Dendritic cell treated with granulocyte-macrophage colony-stimulating factor and Interleukin-4, amounts not matched to agents 40 ng/mL and 50 ng/mL, for 4 days (primary cell): ENCODE results near the gene LDLRAD3.

ENCODE experiments used
- H3K27ac Mint-ChIP-seq: one replicate; pipeline ENCODE4 v1.8.0; 2022; ENCODE audit warnings: mild to moderate bottlenecking, mixed read lengths
- H3K27me3 Mint-ChIP-seq: one replicate; pipeline ENCODE4 v1.8.0; 2022; ENCODE audit warnings: mild to moderate bottlenecking, mixed read lengths
- H3K36me3 Mint-ChIP-seq: one replicate; pipeline ENCODE4 v1.8.0; 2022; ENCODE audit warnings: low read depth, mixed read lengths
- H3K4me1 Mint-ChIP-seq: one replicate; pipeline ENCODE4 v1.8.0; 2022; ENCODE audit warnings: low read depth, mixed read lengths
- H3K4me3 Mint-ChIP-seq: one replicate; pipeline ENCODE4 v1.8.0; 2022; ENCODE audit warnings: mild to moderate bottlenecking, moderate library complexity, mixed read lengths
- H3K9me3 Mint-ChIP-seq: one replicate; pipeline ENCODE4 v1.8.0; 2022; ENCODE audit warnings: mixed read lengths
- intact Hi-C: fragments of 100-400 bp; cut with micrococcal nuclease; formaldehyde crosslinking; loops from one replicate; pipeline ENCODE4 v1.15.0; 2022

Gene LDLRAD3

DNA sequence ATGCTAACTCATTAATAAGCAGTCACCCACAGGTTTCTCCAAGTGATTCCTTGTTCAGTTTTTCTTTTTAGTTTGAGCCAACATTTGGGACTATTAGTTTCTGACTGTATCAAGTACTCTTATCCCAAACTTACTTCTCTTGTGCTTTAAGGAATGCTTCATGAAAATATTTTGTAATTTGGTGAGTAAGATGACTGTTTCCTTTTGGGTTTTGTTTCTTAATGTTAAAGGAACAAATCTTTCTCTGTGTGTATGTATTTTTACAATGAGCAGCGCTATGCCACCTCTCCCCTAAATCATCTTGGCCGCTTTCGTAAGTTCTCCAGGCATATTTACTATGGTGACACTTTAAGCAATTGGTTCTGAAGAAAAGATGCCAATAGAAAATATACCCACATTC is 72.4 kb downstream of the LDLRAD3 start:
- peaks cover 20% of the 10 kb centered on the region for H3K4me1 Mint-ChIP-seq
- intact Hi-C loops: no loop called here
- H3K4me3 Mint-ChIP-seq: no peak overlapping the region
- H3K36me3 Mint-ChIP-seq: no peaks in the 10 kb centered on the region
- no peaks in the 10 kb centered on the region for H3K9me3 Mint-ChIP-seq
- no peaks in the 10 kb centered on the region for H3K27me3 Mint-ChIP-seq
- no peak overlapping the region for H3K27ac Mint-ChIP-seq

DNA sequence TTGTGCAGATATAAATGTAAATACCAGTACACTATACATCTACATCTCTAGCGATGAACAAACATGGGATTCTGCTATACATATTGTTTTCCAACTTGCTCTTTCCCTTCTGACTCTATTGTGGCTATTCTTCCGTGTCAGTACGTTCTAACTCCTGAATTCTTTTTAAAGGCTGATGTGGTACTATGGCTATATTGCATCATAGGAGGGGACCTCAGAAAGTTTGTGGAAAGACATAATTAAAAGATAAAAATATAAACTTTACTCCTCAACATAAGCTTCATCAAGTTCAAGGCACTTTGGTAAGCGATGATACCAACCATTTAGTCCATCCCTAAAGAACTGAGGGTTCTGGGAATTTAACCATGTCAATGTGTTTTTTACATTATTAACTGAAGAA is 72.8 kb downstream of the LDLRAD3 start:
- intact Hi-C loops: no loop called here
- Mint-ChIP-seq H3K4me3 (no peak overlapping the region), H3K27me3 (no peaks in the 10 kb centered on the region), H3K36me3 (no peaks in the 10 kb centered on the region), H3K4me1 (peaks cover 20% of the 10 kb centered on the region), H3K9me3 (no peaks in the 10 kb centered on the region), H3K27ac (no peak overlapping the region)

DNA sequence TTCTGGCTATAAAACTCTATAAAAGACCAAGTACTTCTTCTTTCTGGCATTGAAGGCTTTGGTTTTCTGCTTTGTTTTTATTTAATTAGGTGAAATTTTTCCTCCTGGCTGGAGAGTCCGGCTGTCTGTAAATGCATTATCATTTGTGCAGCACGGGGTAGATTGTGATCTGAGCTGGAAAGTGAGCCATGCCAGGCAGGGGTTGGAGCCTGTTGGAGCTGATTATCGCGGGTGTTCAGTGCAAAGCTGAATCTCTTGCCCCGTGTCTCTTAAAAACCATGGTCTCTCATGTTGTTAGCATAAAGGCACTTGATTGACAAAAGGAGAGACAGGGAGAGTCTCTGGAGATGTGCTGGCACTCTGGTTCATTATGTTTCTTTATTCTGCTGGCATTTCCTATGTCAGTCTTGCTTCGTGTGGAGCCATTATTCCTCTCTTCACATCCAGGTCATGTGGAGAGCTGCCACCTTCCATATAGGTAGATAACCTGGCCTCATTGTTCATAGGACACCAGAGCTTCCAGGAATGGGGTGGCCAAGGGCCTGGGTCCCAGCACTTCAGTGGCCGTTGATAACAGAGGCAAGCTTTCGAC is 75.2 kb downstream of the LDLRAD3 start:
- Mint-ChIP-seq H3K27me3 (no peaks in the 10 kb centered on the region), H3K36me3 (no peaks in the 10 kb centered on the region), H3K27ac (no peak overlapping the region), H3K9me3 (no peaks in the 10 kb centered on the region), H3K4me1 (peaks cover 17% of the 10 kb centered on the region), H3K4me3 (no peak overlapping the region)
- intact Hi-C loops: no loop called here

DNA sequence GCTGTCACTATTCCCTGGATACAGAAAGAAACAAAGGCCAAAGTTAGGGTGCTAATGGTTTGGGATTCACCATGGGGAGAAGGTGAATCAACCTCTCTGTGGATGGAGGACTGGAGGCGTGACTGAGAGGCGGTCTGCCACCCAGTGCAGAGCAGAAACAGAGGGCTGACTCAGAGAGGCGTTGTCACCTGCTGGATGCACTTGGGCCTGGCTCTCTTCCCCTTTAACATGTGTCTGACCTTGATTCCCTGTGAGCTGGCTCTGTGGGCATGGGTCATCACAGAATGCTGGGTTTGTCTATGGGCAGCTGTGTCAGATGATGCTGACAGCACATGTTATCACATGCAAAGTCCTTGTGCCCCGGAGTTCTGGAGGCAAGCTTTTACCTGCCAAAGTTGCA is 75.9 kb downstream of the LDLRAD3 start:
- H3K36me3 Mint-ChIP-seq: no peaks in the 10 kb centered on the region
- no peaks in the 10 kb centered on the region for H3K27me3 Mint-ChIP-seq
- intact Hi-C loops: no loop called here
- no peak overlapping the region for H3K27ac Mint-ChIP-seq
- no peaks in the 10 kb centered on the region for H3K9me3 Mint-ChIP-seq
- peaks cover 11% of the 10 kb centered on the region for H3K4me1 Mint-ChIP-seq
- no peak overlapping the region for H3K4me3 Mint-ChIP-seq

DNA sequence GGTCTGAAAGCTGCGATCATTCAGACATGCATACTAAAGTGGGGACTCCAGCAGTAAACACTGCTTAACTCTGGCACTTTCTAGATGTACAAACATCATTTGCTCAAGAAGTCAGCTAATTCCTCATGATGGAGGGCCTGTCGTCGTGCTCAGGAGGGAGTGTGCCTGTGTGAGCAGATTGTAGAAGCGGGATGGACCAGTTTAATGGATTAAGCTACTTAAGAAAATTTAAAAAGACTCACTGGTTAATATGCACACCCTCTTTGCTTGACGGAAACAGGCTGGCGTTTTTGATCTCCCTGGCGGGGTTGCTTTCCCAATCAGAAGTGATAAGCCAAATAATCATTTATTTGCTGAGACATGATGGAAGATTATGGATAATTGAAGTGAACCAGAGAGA is 79.0 kb downstream of the LDLRAD3 start:
- intact Hi-C loops: no loop called here
- H3K9me3 Mint-ChIP-seq: no peaks in the 10 kb centered on the region
- no peaks in the 10 kb centered on the region for H3K36me3 Mint-ChIP-seq
- no peak overlapping the region for H3K27ac Mint-ChIP-seq
- H3K27me3 Mint-ChIP-seq: no peaks in the 10 kb centered on the region
- no peak overlapping the region for H3K4me3 Mint-ChIP-seq
- no peaks in the 10 kb centered on the region for H3K4me1 Mint-ChIP-seq

DNA sequence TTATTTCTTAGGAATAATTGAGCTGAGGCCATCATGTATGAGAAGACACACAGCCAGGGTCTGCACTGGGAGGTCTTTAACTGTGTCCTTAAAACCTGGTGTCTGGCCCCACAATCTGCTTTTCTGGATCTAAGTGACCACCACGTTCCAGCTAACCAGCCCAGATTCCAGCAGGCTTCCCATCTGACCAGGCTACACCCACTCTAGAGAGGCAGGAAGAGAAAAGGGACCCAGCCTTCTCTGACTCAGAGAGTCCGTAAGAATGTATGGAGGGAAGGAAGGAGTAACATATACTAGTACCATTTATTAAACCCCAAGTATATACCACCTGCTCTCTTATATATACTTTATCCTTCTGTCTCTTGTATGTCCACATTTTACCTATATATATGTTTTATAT is 80.1 kb downstream of the LDLRAD3 start:
- intact Hi-C loops: no loop called here

DNA sequence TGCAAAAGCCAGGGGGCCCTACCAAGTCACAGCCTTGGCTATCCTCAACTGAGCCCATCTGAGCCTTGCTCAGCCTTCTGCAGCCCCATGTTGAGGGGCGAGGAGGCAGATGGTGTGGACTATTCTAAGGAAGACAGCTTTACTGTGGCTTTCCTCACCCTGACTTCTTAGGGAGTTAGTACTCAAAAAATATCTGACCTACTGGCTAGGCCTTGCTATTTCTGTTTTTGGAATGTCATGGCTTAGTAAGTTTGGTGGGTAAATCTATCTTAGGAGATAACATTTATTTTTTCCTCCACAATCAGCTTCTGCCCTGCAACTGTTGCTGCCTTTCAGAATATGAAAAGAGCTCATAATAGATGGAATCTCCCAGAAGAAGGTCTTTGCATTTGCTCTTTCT is 80.9 kb downstream of the LDLRAD3 start:
- no peak overlapping the region for H3K27ac Mint-ChIP-seq
- H3K4me3 Mint-ChIP-seq: no peak overlapping the region
- no peaks in the 10 kb centered on the region for H3K27me3 Mint-ChIP-seq
- no peaks in the 10 kb centered on the region for H3K36me3 Mint-ChIP-seq
- H3K9me3 Mint-ChIP-seq: no peaks in the 10 kb centered on the region
- H3K4me1 Mint-ChIP-seq: no peaks in the 10 kb centered on the region
- intact Hi-C loops: no loop called here

More for the DNA sequence above, 80.1 kb downstream of the LDLRAD3 start:
- no peaks in the 10 kb centered on the region for H3K9me3 Mint-ChIP-seq
- no peak overlapping the region for H3K27ac Mint-ChIP-seq
- H3K4me3 Mint-ChIP-seq: no peak overlapping the region
- H3K36me3 Mint-ChIP-seq: no peaks in the 10 kb centered on the region
- no peaks in the 10 kb centered on the region for H3K4me1 Mint-ChIP-seq
- H3K27me3 Mint-ChIP-seq: no peaks in the 10 kb centered on the region

DNA sequence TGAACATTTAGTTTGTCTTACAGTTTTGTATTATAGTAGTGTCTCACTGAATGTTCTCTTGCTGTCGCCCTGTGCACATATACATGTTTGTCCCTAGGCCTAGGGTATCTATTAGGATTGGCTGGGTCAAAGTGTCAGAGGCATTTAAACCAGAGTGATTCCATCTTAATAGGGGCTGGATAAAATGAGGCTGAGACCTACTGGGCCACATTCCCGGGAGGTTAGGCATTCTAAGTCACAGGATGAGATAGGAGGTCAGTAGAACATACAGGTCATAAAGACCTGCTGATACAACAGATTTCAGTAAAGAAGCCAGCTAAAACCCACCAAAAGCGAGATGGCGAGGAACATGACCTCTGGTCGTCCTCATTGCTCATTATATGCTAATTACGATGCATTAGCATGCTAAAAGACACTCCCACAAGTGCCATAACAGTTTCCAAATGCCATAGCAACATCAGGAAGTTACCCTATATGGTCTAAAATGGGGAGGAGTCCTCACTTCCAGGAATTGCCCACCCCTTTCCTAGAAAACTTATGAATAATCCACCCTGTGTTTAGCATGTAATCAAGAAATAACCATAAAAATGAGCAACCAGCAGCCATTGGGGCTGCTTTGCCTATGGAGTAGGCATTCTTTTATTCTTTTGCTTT is 82.6 kb downstream of the LDLRAD3 start:
- H3K27me3 Mint-ChIP-seq: no peaks in the 10 kb centered on the region
- H3K9me3 Mint-ChIP-seq: no peaks in the 10 kb centered on the region
- intact Hi-C loops: no loop called here
- H3K4me3 Mint-ChIP-seq: no peak overlapping the region
- no peak overlapping the region for H3K27ac Mint-ChIP-seq
- no peaks in the 10 kb centered on the region for H3K36me3 Mint-ChIP-seq
- peaks cover 5% of the 10 kb centered on the region for H3K4me1 Mint-ChIP-seq

DNA sequence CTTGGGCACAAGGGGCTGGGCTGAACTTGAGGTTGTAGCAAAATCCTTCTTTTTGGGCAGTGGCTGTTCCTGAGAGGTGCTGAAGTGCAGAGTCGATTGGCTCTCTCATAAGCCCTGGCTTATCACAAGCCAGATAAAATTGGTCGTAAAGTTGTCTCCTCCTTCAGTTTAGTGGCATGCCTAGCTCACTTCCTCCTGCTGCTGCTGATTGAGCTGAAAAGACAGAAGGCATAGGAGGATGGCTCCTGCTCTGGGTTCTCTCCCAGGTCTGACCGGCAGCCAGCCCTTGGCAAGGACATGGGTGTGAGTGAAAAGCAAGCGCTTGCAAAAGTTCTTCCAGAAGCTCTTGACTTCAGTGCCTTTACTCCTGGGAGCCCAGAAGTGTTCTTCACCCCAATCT is 83.9 kb downstream of the LDLRAD3 start:
- intact Hi-C loops: no loop called here
- H3K4me3 Mint-ChIP-seq: no peak overlapping the region
- H3K36me3 Mint-ChIP-seq: no peaks in the 10 kb centered on the region
- no peaks in the 10 kb centered on the region for H3K9me3 Mint-ChIP-seq
- H3K4me1 Mint-ChIP-seq: peaks cover 5% of the 10 kb centered on the region
- no peak overlapping the region for H3K27ac Mint-ChIP-seq
- H3K27me3 Mint-ChIP-seq: no peaks in the 10 kb centered on the region

DNA sequence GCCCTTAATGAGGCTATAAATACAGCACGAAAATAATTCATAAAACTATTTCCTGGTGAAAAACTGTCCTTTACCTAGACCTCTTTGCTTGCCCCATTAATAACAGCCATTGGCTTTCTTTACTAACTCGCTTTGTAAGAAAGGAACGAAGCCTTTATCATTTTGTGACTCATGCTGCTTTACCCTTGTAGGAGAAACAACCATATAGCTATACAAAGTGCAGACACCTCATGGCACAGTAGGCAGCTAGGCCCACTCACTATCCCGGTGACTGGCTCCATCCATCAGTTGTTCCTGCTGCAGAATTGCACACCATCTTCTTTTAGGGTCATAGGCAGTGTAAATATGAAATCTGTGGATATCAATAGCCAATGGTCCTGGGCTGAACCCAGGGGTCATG is 85.8 kb downstream of the LDLRAD3 start:
- intact Hi-C loops: no loop called here
- H3K27me3 Mint-ChIP-seq: no peaks in the 10 kb centered on the region

DNA sequence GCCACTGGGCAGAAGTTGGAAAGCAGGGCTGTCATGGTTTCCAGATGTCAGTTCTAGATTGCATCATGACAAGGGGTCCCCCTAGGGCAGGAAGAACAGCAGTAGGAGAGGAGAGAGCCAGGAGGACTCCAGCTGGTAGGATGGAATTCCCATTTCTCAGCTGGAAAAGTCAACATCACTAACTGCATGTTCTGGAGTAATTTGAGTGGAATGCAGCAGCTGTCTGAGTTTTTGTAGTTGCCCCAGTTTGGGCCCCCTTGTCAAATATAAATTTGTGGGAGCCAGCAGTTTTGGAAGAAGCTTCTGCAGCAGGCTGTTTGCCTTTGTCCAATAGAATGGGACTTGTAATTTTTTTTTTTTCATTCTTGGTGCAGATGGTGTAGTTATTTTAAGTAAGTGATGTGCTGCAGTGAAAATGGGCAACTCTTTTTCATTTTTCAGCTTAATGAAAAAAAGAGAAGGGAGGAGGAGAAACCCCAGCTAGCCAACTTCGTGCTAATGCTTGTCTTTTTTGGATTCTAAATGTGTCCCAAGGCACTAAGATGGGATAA is 86.9 kb downstream of the LDLRAD3 start:
- H3K4me3 Mint-ChIP-seq: no peak overlapping the region
- H3K36me3 Mint-ChIP-seq: no peaks in the 10 kb centered on the region
- H3K4me1 Mint-ChIP-seq: peaks cover 5% of the 10 kb centered on the region
- no peaks in the 10 kb centered on the region for H3K9me3 Mint-ChIP-seq
- no peak overlapping the region for H3K27ac Mint-ChIP-seq
- intact Hi-C loops: no loop called here
- no peaks in the 10 kb centered on the region for H3K27me3 Mint-ChIP-seq

More for the DNA sequence above, 85.8 kb downstream of the LDLRAD3 start:
- Mint-ChIP-seq H3K36me3 (no peaks in the 10 kb centered on the region), H3K9me3 (no peaks in the 10 kb centered on the region), H3K4me1 (peaks cover 5% of the 10 kb centered on the region), H3K27ac (no peak overlapping the region), H3K4me3 (no peak overlapping the region)

DNA sequence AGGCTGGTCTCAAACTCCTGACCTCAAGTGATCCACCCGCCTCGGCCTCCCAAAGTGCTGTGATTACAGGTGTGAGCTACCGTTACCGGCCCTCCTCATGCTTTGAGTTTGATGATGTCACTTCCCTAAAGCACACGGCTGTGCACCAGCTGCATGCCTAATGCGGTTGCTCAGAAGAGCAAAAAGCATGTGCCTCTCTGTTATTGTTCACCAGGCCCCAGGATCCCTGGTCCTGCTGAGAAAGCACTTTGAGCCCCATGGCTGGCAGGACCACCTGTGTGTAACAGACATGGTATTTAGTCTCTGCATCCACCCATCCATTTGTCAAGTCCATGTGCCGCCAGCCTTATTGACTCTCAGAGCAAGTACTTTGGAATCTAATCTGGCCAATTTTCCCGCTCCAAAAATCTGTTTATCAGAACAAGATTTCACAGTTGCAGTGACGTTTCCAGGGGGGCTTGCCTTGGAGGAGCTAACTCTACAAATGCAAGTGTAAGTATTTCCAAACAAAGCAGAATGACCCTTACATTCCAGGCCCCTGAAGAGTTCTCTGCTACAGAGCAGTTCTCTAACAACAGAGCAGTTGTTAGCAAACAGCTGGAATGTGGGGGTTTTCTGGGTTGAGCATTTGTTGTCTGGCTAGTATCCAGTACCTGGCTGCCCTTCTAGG is 89.4 kb downstream of the LDLRAD3 start:
- H3K4me3 Mint-ChIP-seq: no peak overlapping the region

DNA sequence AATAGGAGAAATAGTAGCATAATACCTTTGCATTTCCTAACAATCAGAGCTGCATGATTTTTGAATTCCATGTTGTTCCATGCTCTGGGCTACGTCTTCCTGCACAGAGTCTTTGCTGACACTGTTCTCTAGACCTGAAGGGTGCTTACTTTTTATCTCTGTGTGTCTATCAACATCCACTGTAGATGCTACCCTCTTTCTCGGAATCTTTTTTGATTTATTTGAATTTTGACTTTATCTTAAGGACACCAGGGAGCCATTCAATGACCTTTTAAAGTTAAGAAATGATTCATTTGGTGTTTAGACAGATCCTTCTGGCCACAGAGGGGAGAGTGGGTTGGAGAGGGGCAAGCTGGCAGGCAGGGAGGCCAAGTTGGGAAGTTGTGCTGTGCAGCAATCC is 90.1 kb downstream of the LDLRAD3 start:
- no peak overlapping the region for H3K4me3 Mint-ChIP-seq
- intact Hi-C loops: no loop called here
- peaks cover 6% of the 10 kb centered on the region for H3K36me3 Mint-ChIP-seq
- no peak overlapping the region for H3K27ac Mint-ChIP-seq
- peaks cover 5% of the 10 kb centered on the region for H3K4me1 Mint-ChIP-seq
- no peaks in the 10 kb centered on the region for H3K9me3 Mint-ChIP-seq
- no peaks in the 10 kb centered on the region for H3K27me3 Mint-ChIP-seq

More for the DNA sequence above, 89.4 kb downstream of the LDLRAD3 start:
- intact Hi-C loops: no loop called here
- no peaks in the 10 kb centered on the region for H3K9me3 Mint-ChIP-seq
- no peak overlapping the region for H3K27ac Mint-ChIP-seq
- H3K36me3 Mint-ChIP-seq: peaks cover 6% of the 10 kb centered on the region
- no peaks in the 10 kb centered on the region for H3K27me3 Mint-ChIP-seq
- H3K4me1 Mint-ChIP-seq: peaks cover 5% of the 10 kb centered on the region

DNA sequence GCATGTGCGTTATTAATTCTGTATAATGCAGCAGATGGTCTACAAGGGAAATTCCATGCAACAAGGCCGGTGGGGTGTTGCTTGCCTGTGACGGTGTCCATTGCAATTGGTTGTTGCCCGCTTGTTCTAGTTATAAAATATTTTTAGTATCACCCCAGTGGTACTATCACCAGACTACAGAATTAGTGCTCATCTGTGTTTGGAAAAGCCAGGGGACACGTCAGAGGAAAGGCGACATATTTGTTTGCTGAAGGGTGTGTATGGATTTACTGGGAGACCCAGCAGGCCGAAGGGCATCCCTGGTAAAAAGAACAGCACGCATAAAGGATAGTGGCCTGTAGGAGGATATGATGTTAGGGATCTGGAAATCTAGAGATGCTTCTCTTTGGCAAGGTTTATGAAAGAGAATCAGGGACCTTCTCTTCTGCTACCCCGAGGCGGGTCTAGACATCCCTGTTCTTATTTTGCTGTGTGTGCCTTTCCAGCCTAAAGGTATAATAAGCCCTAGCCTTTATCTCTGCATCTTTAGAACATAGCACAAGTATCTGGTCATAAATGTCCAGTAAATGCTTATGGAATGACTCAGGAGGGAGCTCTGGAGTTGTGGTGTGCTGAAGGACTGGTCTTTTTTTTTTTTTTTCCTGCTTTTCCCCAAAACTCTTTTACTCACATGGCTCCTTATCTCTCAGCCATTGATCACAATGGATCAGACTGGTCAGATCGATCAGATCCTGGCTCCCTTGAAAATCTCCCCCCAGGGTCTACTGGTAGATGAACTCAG is 90.9 kb downstream of the LDLRAD3 start:
- Mint-ChIP-seq H3K4me1 (peaks cover 5% of the 10 kb centered on the region), H3K27me3 (no peaks in the 10 kb centered on the region), H3K36me3 (peaks cover 6% of the 10 kb centered on the region), H3K9me3 (no peaks in the 10 kb centered on the region), H3K4me3 (no peak overlapping the region), H3K27ac (no peak overlapping the region)
- intact Hi-C loops: no loop called here
